PFSK-1 (cell line): ENCODE data around the gene CPSF7.

ENCODE experiments used
- FOXP2 ChIP-seq: optimal IDR thresholded peaks from 2 replicates; pipeline ENCODE3; 2011; ENCODE audit warnings: borderline replicate concordance, control low read depth, inconsistent platforms; ENCODE audit not compliant: insufficient read depth; ENCODE audit errors: extremely low read length, extremely low read depth
- POLR2AphosphoS5 ChIP-seq: IDR thresholded peaks from 2 replicates; pipeline ENCODE4 v1.6.1; 2012; ENCODE audit warnings: low read depth, mild to moderate bottlenecking, control low read depth, low read length, moderate library complexity
- SIN3A ChIP-seq: IDR thresholded peaks from 2 replicates; pipeline ENCODE4 v1.6.1; 2012; ENCODE audit warnings: mild to moderate bottlenecking, low read length, moderate library complexity, borderline replicate concordance; ENCODE audit not compliant: insufficient read depth
- TAF1 ChIP-seq: IDR thresholded peaks from 2 replicates; pipeline ENCODE4 v1.6.1; 2012; ENCODE audit warnings: low read length, control low read depth, borderline replicate concordance; ENCODE audit not compliant: insufficient read depth
- TF ChIP-seq, protein P1 (sequence below), 2 experiments: IDR thresholded peaks; 2 replicates each; pipeline versions ENCODE4 v1.6.1 to v1.8.0; 2011 to 2012; ENCODE audit warnings: low read depth in 2 of 2, low read length in 2 of 2, control low read depth in 1 of 2, inconsistent platforms in 1 of 2, mild to moderate bottlenecking in 1 of 2, moderate library complexity in 1 of 2; ENCODE audit not compliant: insufficient read depth in 1 of 2

CPSF7 gene

DNA sequence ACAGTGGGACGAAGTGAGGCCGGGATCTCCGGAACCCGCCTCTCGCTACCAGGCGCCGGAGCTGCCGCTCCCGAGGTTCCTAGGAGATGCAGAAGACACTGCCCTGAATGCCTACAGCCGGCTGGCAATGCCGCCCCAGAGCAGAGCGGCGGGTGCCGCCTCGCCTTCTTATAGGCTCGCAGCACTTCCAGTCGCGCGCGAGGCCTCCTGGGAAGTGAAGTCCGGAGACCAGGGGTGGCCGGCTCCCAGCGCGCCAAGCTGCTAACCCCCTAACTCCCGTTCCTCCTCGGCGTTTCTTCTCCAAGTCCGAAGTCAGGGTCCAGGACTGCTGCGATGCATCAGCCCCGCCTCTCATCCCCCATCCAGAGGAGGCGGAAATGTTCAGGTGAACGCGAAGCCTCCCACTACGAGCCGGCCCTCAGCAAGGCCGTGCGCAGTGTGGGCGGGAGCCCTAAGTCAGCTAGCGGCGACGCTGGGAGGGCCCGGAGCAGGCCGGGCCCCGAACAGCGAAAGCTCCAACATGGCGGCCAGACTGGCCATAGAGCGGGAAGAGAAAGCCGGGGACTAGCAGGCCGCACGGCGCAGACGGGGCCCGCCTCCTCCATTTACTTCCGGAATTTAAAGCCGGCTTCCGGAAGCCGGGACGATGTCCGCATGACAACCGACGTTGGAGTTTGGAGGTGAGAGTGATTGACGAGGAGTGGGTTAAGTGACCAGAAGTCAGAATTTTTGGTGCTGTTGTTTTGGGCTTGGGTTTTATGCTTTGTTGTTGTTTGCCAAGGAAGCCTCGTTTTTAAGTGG is 67.8 kb downstream of the CPSF7 start, which contains the start of the genes CYB561A3 and TMEM138:
Gene CYB561A3, minus strand, starts transcription at position 142 of the 801 bp plus-strand sequence. CDS start 5,169 bp downstream, outside the sequence.
Gene TMEM138, plus strand, starts transcription at position 634 of the 801 bp plus-strand sequence. CDS start 2,017 bp downstream, outside the sequence.
- TF ChIP-seq FOXP2 = no peak
- TF ChIP-seq, protein P1, sequence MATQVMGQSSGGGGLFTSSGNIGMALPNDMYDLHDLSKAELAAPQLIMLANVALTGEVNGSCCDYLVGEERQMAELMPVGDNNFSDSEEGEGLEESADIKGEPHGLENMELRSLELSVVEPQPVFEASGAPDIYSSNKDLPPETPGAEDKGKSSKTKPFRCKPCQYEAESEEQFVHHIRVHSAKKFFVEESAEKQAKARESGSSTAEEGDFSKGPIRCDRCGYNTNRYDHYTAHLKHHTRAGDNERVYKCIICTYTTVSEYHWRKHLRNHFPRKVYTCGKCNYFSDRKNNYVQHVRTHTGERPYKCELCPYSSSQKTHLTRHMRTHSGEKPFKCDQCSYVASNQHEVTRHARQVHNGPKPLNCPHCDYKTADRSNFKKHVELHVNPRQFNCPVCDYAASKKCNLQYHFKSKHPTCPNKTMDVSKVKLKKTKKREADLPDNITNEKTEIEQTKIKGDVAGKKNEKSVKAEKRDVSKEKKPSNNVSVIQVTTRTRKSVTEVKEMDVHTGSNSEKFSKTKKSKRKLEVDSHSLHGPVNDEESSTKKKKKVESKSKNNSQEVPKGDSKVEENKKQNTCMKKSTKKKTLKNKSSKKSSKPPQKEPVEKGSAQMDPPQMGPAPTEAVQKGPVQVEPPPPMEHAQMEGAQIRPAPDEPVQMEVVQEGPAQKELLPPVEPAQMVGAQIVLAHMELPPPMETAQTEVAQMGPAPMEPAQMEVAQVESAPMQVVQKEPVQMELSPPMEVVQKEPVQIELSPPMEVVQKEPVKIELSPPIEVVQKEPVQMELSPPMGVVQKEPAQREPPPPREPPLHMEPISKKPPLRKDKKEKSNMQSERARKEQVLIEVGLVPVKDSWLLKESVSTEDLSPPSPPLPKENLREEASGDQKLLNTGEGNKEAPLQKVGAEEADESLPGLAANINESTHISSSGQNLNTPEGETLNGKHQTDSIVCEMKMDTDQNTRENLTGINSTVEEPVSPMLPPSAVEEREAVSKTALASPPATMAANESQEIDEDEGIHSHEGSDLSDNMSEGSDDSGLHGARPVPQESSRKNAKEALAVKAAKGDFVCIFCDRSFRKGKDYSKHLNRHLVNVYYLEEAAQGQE (IDR thresholded peaks at IDR 0.05; ENCODE audit: insufficient read depth in 1 of 2, low read depth in 2 of 2, low read length in 2 of 2) = peak in 1 of 2 experiments; percentile 38; a peak in 1 of 4 replicates
- peak; percentile 95; the same call in 1 of the 2 replicates for TF ChIP-seq SIN3A
- peak; percentile 94 for TF ChIP-seq TAF1
- TF ChIP-seq POLR2AphosphoS5 = peak; percentile 93

DNA sequence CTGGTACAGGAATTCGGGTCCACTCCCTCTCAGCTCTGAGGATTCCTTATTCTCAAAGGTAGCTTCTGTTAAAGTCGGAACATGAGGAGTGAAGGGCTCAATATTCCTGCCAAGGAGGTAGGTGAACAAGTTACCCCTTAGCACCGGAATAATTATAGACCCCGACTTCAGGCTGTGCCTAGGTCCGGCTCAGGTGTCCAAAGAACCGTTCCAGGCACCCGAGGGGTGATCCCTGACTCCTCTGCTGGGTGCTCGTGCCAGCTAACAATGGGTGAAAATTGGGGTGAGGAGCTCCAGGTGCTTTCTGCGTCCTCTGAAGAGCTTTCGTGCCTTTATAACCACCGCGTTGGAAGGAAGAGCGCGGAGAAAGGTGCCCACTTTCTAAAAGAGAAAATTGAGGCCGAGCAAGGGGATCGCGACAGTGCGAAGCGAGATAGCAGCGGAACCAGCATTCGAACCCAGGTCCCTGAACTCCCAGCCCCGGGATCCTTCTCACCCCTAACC is 68.5 kb downstream of the CPSF7 start:
- no peak for TF ChIP-seq POLR2AphosphoS5

DNA sequence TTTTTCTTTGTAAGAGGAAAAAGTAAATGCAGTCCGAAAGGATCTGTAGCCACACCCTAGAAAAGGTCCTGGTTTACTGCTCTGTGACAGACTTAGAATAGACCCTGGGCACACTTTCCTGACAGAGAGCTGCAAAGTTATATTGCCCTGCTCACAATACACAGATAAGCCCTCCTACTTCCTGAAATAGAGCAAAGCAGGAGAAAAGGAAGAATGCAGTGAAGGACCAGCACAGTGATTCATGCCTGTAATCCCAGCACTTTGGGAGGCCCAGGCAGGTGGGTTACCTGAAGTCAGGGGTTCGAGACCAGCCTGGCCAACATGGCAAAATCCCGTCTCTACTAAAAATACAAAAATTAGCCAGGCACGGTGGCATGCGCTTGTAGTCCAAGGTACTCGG is 70.3 kb downstream of the CPSF7 start:
- no peak for TF ChIP-seq POLR2AphosphoS5
- TF ChIP-seq TAF1 = no peak
- TF ChIP-seq, protein P1 (IDR thresholded peaks at IDR 0.05; ENCODE audit: insufficient read depth in 1 of 2, low read depth in 2 of 2, low read length in 2 of 2) = no peak
- TF ChIP-seq SIN3A = no peak
- no peak for TF ChIP-seq FOXP2

DNA sequence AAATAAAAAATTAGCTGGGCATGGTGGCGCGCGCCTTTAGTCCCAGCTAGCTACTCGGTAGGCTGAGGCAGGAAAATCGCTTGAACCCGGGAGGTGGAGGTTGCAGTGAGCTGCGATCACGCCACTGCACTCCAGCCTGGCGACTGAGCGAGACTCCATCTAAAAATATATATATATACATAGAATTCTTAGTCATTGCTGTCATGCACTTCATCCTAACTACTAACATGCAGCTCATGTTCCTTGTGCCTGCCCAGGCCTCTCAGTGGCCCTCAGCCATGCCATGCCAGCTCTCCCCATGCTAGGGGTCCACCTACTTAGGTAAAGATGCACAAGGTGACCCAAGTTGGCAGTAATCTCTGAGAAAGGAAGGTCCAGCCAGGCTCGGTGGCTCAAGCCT is 71.2 kb downstream of the CPSF7 start:
- TF ChIP-seq POLR2AphosphoS5 (no peak), SIN3A (no peak), TAF1 (no peak), FOXP2 (no peak)
- TF ChIP-seq, protein P1 (IDR thresholded peaks at IDR 0.05; ENCODE audit: insufficient read depth in 1 of 2, low read depth in 2 of 2, low read length in 2 of 2) = no peak

DNA sequence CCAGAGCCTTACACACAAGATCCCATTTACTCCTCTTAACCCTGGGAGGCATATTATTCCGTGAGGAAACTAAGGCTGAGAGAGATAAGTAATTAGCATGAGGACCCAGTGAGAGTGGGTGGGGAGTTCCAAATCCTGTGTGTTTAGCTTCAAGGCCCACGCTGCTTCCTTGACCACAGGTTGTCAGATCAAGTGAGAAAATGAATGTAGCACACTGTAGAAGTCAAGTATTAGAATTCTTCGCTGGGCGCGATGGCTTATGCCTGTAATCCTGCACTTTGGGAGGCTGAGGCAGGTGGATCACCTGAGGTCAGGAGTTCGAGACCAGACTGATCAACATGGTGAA is 71.9 kb downstream of the CPSF7 start:
- no peak for TF ChIP-seq TAF1
- TF ChIP-seq POLR2AphosphoS5 = no peak
- TF ChIP-seq, protein P1 (IDR thresholded peaks at IDR 0.05; ENCODE audit: insufficient read depth in 1 of 2, low read depth in 2 of 2, low read length in 2 of 2) = no peak
- no peak for TF ChIP-seq SIN3A
- TF ChIP-seq FOXP2 = no peak
